DND-41 (cell line): ENCODE measurements around the gene CACNA2D3.

ENCODE experiments used
- CTCF ChIP-seq: IDR thresholded peaks from 2 replicates; pipeline ENCODE4 v1.5.1; 2012; ENCODE audit warnings: borderline replicate concordance, low read length, moderate library complexity, mild to moderate bottlenecking; ENCODE audit not compliant: poor library complexity, severe bottlenecking; ENCODE audit errors: extremely low read depth
- EZH2 ChIP-seq: IDR thresholded peaks from 3 replicates; pipeline ENCODE4 v1.6.1; 2012; ENCODE audit warnings: borderline replicate concordance, low read depth, mild to moderate bottlenecking, moderate library complexity, low read length, inconsistent platforms; ENCODE audit not compliant: severe bottlenecking

GRCh38 chr3:54127499-54128056 is 5.2 kb downstream of the CACNA2D3 start:
- TF ChIP-seq CTCF (no peak), EZH2 (no peak)
